Activated T-helper 9 cell treated with anti-CD3 and anti-CD28 coated beads, Interleukin-2, amount 50 U/mL, for 16 hours (primary cell): Measurements from ENCODE around the gene DLX2.

Source experiments
- DNase-seq: peaks from one replicate; pipeline ENCODE4 v3.0.0-alpha.2; 2020; ENCODE audit warnings: low read depth

Gene DLX2

DNA sequence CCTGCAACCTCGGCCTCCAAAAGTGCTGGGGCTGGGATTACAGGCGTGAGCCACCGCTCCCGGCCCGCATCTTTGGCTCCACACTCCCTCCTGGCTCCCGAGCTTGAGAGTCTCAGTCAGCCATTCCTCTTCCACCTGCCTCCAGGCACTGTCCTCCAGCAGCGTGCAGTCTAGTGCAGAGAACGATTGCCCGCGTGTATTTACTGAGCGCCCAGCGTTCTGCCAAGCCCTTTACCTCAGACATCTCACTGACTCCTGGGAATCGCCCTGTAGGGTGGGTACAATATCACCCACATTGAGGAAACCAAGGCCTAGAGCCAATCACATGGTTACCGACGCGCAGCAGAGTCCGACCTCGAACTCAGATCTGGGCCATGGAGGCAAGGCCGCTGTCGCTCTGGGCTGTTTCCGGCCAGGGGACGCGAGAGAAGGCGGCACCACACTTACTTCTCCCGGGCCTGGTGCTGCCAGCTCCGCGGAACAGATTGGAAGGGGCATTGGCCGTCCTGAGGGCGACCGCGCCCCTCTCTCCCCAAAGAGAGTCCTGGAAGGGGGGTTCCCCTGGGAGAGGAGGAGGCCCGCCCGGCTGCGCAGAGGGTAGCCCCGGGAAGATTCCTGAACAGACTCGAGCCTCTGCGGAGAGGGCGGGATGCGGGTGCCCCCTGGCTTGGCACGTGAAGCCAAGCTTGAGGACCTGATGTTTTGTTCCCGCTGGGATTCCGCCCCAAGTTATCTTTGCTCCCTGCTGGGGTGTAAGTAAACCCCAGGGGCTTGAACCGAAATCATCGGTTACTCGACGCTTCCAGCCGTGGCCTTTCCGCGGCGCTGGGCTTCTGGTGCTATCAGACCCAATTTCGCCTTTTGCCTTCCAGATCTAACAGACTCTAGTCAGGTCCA, 5.2 kb upstream of the DLX2 start:
- DNase-seq: no peak

DNA sequence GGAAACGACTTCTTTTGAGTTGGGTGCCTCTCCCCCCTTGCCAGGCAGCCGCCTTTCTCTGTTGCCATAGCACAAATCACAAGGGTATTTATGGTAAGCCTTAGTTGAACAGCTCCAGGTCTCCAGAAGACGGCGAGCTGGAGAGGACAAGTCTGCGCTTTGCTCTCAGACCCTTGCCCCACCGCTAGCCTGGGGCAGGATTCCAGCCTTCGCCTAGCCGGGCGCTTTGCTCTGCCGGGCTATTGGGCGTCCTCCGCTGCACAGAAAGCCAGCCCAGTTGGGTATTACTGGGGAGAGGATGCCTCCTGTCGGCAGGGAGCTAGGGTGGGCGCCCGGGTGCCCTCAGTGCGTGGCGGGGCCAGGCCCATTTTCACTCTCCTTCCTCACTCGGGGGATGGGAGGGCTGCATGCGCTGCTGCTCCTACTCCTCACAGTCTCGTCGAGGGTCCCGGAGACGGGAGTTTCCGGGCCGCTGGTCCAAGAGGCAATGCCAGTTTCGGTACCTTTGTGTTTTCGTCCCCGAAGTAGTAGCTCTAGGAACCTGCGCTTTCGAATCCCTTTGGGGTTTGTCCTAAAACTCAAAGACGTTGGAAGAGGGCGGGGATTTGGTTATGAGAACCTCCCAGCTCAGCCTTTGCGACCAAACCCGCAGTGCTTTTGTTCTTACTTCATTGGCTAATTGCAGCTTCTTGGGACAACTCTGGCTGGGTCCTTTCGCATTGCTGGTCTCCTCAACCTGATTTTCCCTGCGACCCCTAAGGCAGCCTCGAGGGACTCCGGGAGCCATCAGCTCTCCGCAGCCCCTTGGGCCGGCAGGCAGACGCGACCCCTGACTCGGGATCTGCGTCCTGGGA, 3.6 kb upstream of the DLX2 start:
- no peak for DNase-seq

DNA sequence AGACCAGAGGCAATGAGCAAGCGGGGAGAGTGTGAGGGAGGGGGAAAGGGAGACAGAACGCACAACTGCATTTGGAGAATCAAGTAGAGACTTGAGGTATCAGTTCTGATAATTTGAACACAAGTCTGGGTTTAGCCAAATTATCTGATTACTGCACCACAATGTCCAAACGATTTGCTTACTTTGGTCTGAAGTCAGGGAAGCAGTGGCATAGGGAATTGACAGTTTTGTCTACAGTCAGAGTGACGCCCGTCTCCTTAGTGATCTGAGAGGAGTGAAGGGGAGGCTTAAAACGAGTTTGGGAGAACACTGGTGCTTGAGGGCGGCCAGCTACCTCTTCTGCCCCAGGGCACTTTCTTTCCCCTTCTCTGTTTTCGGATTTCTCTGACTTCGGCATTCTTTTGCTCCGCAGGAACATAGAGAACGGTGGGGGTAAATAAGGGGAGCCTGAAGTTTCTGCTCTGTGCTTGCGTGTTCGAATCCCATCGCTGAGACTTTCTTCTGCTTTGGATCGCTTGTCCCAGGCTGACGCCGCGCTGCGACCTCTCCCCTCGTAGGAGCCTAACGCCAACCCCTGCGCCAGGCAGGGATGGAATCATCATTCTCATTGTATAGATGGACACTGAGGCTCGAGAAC, 2.9 kb upstream of the DLX2 start:
- DNase-seq: no peak

DNA sequence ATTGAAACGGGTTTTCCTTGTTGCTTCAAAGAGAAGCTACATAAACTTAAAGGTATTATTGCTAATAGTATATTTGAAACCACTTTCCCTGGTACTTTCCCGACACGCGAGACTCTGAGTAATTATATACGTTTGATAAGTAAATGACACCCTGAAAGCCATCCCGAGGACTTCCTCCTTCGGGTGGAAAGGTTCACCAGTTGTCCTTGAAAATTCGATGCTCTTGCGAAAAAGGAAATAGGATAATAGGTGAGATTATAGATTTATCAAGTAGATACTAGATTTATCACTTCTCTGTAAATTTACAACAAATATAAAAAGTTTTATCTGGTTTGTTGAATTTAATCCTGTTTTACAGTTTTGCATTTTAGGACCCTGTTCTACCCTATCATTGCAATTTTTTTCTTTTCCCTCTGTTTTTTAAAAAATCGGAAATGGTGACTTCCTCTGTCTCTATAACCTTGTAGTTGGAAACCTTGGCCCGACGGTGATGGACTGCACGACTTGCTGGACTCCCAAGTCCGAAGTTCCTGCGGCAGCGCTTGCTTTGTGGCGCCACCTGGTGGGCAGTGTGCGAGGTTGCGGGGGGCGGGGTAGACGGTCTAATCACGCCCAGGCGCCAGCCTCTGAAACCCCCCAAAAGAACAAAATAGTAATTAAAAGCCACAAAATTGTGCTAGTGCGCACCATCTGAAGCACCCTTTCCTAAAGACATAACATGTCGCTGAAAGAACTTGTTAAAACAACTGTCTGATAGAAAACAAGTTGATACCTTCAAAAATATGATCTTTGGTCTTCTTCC, 972 bp upstream of the DLX2 start:
- peak; percentile 57 for DNase-seq

DNA sequence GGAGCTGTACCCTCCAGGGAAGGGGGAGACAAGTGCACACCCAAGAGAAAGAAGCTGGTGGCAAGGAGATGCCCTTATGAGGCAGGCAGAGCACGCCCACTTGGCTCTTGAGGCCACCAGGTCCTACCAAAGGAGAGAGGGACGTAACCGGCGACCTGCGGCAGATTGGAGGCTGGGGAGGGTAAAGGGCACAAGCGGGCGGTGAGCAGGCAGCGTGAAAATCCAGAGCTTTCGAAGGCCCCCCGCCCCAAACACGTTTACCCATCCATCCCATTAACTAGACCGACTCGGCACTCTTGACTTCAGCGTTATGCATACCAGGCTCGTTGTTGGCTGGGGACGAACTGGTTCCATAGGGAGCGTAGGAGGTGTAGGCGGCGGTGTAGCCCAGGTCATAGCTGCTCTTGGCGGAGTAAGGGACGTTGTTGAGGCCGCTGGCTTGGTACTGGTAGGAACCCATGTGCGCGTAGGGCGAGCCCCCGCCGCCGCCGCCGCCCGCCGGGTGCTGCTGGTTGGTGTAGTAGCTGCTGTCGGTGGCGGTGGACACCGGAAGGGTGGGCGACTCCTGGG, 794 bp downstream of the DLX2 start:
- no peak for DNase-seq

DNA sequence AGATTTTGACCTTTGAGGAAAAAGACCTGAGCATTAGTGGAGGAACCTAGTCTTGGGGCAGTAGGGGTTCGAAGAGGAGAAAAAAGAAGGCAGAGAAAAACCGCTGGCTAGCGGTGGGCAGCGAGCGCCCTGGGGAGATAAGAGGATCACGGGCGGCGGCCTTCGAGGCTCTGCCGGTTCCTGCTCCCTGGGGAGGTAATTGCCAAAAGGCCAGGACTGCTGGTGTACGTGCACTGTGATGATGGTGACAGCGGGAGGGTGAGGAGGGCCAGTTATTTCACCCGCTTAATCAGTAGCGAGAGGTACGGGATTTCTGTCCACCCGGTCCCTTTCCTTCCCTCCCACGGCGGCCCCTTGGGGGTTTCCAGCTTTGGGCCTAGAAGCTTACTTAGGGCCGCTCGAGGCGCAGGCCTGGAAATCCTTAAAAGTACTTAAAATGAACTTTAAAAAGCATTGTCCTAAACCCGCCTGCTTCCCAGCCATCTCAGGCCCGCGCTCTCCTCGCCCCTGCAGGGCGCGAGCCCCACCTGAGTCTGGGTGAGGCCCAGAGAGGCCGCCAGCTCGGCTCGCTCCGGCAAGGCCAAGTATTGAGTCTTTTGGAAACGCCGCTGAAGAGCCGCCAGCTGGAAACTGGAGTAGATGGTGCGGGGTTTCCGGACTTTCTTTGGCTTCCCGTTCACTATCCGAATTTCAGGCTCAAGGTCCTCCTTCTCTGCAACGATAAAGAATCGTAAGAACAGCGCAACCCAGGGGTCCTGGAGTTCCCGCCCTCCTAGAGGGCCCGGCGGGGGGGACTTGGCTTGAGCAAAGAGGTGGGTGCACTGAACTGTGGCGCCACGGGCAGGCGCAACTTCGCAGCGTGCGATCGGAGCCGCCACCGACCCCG, 1.5 kb downstream of the DLX2 start:
- no peak for DNase-seq

DNA sequence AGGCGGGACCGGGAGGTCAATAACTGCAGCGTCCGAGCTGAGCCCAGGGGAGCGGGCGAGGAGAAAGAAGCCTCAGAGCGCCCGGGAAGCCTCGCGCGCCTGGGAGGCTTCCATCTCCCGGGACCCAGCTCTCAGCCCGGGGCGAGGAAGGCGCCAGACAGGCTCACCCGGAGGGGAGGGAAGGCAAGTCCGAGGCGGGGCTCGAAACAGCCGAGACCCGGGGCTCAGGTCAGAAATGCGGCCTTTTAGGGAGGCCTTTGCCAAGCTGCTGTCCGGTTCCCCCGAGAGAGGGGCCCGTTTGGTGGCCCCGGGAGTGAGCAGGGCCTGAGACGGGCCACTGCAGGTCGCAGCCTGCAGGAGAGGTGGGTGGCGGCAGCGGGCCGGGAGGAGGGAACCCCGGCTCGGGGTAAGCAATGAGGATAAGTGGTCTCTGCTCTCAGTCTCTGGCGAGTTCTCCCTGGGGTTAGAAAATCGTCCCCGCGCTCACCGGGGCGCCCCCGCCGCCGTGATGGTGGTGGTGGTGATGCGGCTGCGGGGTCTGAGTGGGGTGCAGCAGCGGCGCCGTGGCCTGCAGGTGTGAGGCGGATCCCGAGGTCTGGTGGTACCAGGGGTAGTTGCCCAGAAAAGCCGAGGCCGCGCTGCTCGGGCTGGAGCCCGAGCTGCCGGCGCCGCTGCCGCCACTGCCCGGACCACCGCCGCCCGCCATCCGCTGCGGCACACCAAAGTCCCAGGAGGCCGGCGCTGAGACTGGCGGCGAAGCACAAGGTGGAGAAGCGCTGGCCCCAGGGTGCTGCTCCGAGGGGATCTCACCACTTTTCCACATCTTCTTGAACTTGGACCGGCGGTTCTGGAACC, 2.4 kb downstream of the DLX2 start:
- no peak for DNase-seq

DNA sequence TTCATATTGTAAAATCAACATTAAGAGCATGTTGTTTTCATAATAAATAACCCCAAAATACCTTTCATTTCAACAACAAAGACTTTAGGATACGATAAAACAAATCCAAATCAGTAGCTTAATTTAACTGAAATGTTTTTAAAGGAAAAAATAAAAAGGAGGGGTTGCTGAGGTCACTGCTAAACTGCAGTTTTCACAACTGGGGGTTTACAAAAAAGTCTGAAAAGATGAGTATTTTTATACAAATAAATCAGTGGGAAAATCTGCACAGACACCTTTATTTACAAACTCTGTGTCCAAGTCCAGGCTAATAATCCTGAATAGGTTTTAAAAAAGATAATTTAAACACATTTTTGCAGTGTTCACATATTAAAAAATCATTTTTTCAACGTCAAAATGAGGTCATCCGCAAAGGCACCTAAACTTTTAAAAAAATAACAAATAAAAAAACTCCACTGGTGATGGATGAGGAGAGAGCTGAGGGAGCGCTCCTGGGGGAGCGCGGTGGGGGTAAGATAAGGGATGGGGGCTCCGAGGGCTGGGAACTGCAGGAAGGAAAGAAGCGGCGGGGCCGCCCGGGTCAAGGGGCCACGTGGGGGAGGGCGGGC, 3.1 kb downstream of the DLX2 start:
- DNase-seq: no peak

DNA sequence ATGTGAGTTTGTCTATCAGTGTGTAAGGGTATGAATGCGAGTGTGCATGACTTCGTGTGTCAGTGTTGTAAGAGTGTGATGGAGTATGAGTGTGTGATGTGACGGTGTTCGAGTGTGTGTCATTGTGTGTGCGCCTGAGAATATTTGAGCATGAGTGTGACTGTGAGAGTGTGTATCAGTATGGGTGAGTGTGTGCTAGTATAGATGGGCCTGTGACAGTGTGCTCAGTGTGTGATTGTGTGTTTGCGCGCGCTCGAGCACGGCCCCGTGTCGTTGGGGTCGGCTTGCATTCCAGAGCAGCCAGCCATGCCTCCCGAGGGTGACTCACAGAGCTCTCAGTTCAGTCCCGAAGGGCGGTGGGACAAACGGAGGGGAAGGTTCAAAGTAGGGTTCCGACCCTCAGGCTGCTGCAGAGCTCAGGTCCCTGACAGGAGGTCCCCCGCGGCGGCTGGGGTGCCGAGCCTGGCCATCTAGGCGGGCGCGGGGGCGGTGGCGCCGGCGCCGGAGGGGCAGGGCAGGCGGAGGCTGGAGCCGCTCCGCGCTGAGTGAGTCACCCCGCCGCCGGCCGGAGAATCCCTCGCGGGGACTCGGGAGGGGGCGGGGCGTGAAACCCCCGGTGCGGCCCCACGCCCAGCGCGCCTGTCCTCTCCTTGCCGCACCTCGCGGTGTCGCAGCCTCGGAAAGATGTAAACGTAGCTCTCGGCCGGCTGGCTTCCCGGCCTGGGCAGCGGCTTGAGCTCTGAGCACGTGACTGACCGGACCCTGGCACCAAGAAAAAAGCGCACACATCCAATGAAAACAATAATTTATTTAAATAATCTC, 3.8 kb downstream of the DLX2 start:
- no peak for DNase-seq

DNA sequence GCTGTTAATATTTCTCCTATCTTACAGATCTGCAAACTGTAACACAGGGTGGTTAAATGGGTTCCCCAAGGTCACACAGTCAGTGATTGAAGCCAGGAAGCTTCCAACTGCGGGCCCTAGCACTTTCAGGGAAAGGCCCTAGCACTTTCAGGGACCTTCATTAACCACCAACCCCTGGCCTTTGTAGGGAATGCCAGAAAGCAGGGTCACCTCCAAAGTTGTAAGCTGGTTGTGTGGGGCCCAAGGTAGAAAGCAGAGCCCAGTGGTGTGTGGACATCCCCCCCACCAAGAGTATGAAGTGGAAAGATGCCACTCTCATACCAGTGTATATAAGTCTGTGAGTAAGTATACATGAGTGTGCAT, 4.4 kb downstream of the DLX2 start:
- no peak for DNase-seq

DNA sequence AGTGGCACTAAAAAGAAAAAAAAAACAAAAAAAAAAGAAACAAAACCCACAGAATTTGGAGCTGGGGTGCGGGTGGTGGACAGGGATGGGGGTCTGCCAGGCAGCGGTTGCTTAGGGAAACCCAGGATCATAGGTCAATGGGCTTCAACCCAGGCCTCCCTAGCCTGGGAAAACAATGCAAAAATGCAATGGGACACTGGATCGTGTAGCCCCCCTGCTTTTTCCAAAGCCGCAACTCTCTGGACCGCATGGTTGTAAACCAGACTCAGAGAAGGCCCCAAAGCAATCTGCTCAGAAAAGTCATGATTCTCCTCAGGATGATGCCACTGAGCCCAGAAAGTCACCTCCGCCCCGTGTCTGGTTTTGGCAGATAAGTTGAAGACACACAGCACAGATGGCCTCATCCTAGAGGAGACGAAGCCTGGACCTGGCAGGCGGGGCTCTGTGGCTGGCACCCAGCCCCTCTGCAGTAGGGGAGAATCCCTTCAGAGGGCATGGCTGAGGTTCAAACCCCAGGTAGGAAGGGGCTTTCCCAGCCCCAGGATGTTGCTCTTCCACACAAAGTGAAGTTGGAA, 5.1 kb downstream of the DLX2 start:
- no peak for DNase-seq

DNA sequence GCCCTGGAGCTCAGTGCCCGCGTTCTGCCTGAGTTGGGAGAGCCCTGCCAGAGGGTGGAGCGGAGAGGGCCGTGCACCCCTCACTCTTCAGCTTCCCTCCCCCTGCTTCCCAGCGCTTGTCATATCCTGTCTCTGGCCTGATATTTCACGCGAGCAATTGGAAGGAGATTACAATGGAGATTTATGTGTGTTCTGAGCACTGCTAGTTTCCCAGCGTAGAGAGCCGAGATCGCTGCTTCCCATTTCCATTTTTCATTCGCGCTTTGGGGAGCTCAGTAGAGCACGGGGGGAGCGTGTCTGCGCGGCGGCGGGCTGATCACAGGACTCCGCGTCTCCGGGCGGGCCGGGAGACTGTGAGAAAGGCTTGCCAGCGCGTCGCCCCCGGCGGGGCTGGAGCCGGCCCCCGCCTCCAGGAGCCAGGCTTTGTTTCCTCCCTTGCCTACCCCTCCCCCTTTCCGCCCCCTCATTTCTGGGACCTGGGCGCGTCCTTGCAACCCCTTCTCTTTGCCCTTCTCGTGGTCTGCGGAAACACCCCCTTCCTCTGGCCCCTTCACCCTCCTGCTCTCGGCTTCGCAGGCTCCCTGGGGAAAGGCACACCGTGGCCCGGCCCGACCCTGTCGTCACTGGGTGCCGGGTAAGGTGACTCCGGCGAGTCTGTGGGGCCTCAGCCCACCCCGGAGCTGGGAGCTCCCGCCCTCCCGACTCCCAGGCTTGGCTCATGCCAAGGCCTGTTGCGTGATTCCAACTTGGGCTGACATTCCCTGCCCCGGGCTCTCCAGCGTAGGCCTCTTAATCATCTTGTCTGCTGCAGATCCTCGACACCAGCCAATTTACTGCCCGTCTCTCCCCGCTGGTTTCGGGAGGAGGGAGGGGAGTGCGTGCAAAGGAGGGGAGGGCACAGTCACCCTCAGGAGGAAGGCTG, 5.8 kb downstream of the DLX2 start:
- DNase-seq: no peak

DNA sequence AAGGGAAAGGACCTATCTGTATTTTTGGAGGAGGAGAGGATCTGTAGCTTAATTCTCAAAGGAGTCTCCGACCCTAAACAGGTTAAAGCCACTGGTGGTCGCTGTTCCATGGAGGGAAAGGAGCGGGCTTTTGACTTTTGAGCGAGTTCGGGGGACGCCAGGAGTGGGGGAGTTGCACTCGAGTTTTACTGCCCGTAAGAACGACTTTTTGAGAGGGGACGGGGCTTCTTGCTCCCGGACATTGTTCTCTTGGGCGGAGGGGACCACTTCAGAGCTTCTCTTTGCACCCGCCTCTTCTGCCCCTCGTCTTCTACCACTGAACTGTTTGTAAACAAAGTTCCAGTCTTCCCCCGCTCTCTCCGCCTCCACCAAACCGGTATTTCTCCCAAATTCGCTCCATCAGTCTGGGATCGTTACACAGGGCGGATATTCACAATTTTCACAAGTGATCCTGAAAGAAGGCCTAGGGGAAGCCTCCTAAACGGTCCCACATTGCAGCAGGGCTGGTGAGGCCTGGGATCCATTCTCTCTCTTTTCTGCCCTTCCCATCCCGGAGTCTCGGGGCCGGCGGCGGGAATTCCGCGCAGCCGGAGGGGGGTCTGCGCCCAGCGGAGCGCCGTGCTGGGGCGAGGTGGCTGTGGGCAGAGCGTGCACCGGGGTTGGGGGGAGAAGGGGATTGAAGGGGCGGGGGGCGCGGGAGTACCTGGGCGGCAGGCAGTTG, 6.6 kb downstream of the DLX2 start:
- no peak for DNase-seq

DNA sequence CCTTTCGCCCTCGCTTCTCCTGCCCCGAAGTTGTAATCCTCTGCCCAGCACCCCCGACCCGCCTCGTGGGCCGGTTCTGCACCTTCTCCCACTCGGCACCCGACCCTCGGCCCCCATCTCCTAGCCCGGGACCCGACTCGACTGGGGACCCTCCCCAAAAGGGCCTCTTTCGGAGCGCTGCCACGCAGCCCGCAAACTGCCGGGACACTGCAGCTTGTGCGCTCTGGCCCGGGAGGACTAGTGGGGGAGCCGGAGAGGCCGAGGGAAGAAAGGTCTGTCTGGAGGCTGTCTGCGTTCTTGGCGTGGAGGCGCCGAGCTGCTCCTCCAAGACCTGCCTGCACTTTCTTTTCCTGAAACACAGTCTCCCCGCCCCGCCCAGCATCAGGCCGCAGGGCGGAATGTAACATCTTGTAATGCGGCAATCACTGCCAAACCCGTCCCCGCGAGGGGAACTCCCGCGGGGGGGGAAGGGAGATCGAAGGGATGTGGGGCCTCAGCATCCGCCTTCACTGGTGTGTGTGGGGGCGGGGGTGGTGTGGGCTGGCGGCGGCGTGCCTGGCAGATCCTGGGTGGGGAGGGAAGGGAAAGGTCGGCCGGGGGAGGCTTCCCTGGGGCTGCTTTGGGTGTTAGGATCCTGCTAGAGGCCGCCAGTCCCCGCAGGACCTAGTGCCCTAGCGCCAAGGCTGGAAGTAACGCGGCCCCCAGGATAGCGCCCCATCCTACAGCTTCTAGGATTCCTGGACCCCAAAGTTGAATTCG, 7.4 kb downstream of the DLX2 start:
- DNase-seq: peak; percentile 64
